Dedifferentiated amniotic fluid mesenchymal stem cell (primary cell): ENCODE results near the gene MORC3.

Experiments used
- DNase-seq: peaks from one replicate; pipeline ENCODE4 v3.0.0-alpha.2; 2016; ENCODE audit errors: extremely low spot score

Gene MORC3

GRCh38 chr21:36424592-36424991, 104.6 kb downstream of the MORC3 start:
- DNase-seq: no peak

- no peak for DNase-seq
Observed at GRCh38 chr21:36425286-36425685, 105.3 kb downstream of the MORC3 start.
